Pancreas (tissue), 10 donors: ENCODE measurements around the gene C6orf132. TPM values are rescaled to one million over a fixed set of nuclear protein-coding genes. Genes with fewer than 3 reads are reported as not detected.

Source experiments
- ATAC-seq, 4 donors: fragments of 200-7000 bp; cut with Tn5 transposase; one replicate each; pipeline versions ENCODE4 v1.8.0 to v1.9.1; 2020; ENCODE audit warnings: mild to moderate bottlenecking in 4 of 4, moderate library complexity in 4 of 4
- DNase-seq, 6 donors: peaks; one replicate each; pipeline ENCODE4 v3.0.0-alpha.2; 2020
- FAIRE-seq: peaks from 2 replicates; lab custom pipeline; 2012; peaks lifted over from hg19 to GRCh38; lab: Jason Lieb, UNC
- H3K27ac ChIP-seq, 4 donors: fragments of 200-600 bp; sonication (generic); 1 replicate in 3 of 4; 2 replicates in 1 of 4; pipeline versions ENCODE4 v1.5.0 to v1.8.0; 2020
- H3K27me3 ChIP-seq, 4 donors: fragments of 200-600 bp; one replicate each; pipeline ENCODE4 v1.8.0; 2021
- H3K36me3 ChIP-seq, 3 donors: fragments of 200-600 bp; sonication (generic) in 1 of 3; one replicate each; pipeline versions ENCODE4 v1.5.0 to v1.8.0; 2020 to 2021
- H3K4me1 ChIP-seq, 3 donors: fragments of 200-600 bp; one replicate each; pipeline ENCODE4 v1.8.0; 2021
- H3K4me3 ChIP-seq, 4 donors: fragments of 200-600 bp; sonication (generic) in 2 of 4; one replicate each; pipeline versions ENCODE4 v1.5.0 to v1.8.0; 2020 to 2021
- H3K9me3 ChIP-seq, 4 donors: fragments of 200-600 bp; one replicate each; pipeline ENCODE4 v1.8.0; 2021
- WGBS, 2 donors: extraction: QIAGEN DNeasy Blood & Tissue Kit; methylation state at CpG; one replicate each; pipeline ENCODE4 v1.1.7; 2013; 5-methylcytosine and 5-hydroxymethylcytosine counted together
- intact Hi-C, 3 donors: fragments of 100-400 bp; cut with DNase I; formaldehyde crosslinking; loops; one replicate each; pipeline versions ENCODE4 v1.11.1 to v1.14.2; 2022
- polyA plus RNA-seq, 2 donors: library from polyadenylated mRNA; stranded (reverse); fragments of 200-250 nt; gene quantifications; one replicate each; pipeline ENCODE4 v1.2.3, GENCODE V29; 2013
- total RNA-seq, 6 donors: library from RNA; stranded (reverse); fragmentation: NEBNext Ultra II Directional in 4 of 6; extraction: Animal tissue kit (Norgen Biotek cat#: 25700) in 4 of 6; gene quantifications; one replicate each; pipeline versions ENCODE4 v1.2.1 to v1.2.4, GENCODE V29; 2021 to 2023
- TF ChIP-seq, protein P1 (sequence below), 4 donors: fragments of 200-600 bp; sonication (generic) in 3 of 4; IDR thresholded peaks; one replicate each; pipeline versions ENCODE4 v1.5.0 to v1.8.0; 2021; ENCODE audit warnings: antibody characterized with exemption in 4 of 4
- donor health status: healthy with polysubstance abuse.
- donor health status: DM: no; HTN: no; CAD: no; lungs with moderate emphysema.
- donor health status: DM: no; HTN: no; CAD: no.
- donor health status: control.
- donor health status: control.
- donor health status: Bipolar disorder and iron deficiency.
- donor health status: DM: yes; HTN: yes; CAD: no.
- donor health status: DM: no; HTN: no; CAD: no.
- donor health status: DM: no; HTN: no; CAD: no.
- donor health status: DM: yes; HTN: yes; CAD: no.

C6orf132 gene, protein sequence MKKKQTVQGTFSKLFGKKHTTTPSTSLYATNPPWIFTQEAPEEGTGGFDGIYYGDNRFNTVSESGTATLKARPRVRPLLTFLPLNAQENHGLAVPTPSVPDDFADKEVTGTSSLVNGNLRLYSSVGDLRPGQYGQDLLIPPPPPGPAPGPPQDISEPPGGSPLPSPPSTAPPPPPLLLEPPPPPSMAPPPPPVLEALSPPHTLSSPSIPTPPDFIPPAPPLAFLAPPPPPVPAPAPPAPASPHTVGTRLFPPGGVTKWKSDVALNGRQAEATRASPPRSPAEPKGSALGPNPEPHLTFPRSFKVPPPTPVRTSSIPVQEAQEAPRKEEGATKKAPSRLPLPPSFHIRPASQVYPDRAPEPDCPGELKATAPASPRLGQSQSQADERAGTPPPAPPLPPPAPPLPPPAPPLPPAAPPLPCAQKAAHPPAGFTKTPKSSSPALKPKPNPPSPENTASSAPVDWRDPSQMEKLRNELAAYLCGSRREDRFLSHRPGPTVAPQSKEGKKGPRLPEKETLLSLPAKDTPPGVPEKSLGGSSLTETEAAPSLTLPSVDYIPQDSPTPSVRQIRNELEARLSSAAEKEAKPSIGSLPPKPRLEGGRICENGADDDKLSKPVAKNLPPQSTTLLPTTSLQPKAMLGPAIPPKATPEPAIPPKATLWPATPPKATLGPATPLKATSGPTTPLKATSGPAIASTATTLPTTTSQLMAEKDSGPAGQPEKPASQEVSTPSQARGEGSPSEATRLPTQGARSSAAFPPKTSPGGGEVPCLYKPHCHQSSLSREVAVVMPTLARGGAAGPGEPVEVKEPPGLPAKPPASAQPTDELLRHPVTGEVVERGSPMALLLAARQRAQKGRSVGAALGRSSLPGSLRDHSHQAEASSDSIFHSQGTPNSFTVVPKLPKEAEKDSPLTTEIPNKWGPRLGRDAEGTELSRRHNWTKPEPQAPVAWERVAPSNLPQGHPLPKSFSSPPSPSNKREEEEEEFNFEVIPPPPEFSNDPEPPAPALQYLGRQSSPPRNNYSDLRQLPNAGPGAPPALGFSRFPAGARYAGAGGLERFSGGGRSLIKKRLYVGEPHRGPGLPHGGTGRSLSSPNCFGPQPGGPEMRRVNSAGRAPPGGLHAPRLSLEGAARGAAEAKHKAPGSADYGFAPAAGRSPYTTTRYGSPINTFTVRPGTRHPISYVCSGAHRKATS
- total RNA-seq (10 to 100 TPM; 10.5 to 21.6 (median 15.6) TPM), polyA plus RNA-seq (10 to 100 TPM in 1 of 2 donors, 1 to 10 TPM in 1; 6.1 to 16.7 TPM)

- ATAC-seq (peak; percentile 81 to 87 (median 84)), FAIRE-seq (no peak), DNase-seq (peak; percentile 84 to 94 (median 88))
- no peaks in the 10 kb centered on the region for H3K27me3 ChIP-seq
- peaks cover 9 to 28% (median 19%) of the 10 kb centered on the region in 3 donors for H3K4me1 ChIP-seq
- WGBS, 2 donors: 1% methylated on average over 46 to 60 of the region's 60 CpGs
- intact Hi-C loops: no loop called here
- no peaks in the 10 kb centered on the region for H3K36me3 ChIP-seq
- H3K9me3 ChIP-seq: no peaks in the 10 kb centered on the region
- H3K27ac ChIP-seq: peak within 1 kb of the TSS; percentile 88 to 91 (median 90)
- H3K4me3 ChIP-seq: peak within 1 kb of the TSS; percentile 59 to 72 (median 64)
- TF ChIP-seq, protein P1, sequence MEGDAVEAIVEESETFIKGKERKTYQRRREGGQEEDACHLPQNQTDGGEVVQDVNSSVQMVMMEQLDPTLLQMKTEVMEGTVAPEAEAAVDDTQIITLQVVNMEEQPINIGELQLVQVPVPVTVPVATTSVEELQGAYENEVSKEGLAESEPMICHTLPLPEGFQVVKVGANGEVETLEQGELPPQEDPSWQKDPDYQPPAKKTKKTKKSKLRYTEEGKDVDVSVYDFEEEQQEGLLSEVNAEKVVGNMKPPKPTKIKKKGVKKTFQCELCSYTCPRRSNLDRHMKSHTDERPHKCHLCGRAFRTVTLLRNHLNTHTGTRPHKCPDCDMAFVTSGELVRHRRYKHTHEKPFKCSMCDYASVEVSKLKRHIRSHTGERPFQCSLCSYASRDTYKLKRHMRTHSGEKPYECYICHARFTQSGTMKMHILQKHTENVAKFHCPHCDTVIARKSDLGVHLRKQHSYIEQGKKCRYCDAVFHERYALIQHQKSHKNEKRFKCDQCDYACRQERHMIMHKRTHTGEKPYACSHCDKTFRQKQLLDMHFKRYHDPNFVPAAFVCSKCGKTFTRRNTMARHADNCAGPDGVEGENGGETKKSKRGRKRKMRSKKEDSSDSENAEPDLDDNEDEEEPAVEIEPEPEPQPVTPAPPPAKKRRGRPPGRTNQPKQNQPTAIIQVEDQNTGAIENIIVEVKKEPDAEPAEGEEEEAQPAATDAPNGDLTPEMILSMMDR (IDR thresholded peaks at IDR 0.05): no peak
These were observed at the start of gene C6orf132 for GRCh38 chr6:42142118-42142835. C6orf132 (minus strand) TSS chr6:42142620; CDS start chr6:42142444, 176 bp downstream.

- no peak for FAIRE-seq
- H3K27me3 ChIP-seq: no peaks in the 10 kb centered on the region
- H3K4me1 ChIP-seq: no peaks in the 10 kb centered on the region
- peak in 1 of 6 donors; percentile 40 for DNase-seq
- H3K36me3 ChIP-seq: no peaks in the 10 kb centered on the region
- intact Hi-C loops: no loop called here
- no peak overlapping the region for H3K4me3 ChIP-seq
- no peak overlapping the region for H3K27ac ChIP-seq
- 76 to 77% methylated on average over 5 of the region's 5 CpGs for WGBS, 2 donors
- H3K9me3 ChIP-seq: no peaks in the 10 kb centered on the region
- TF ChIP-seq, protein P1 (IDR thresholded peaks at IDR 0.05): no peak
- ATAC-seq: peak in 2 of 4 donors; percentile 80 to 85
These were observed 48.2 kb upstream of the C6orf132 start for GRCh38 chr6:42190554-42191183.

DNA sequence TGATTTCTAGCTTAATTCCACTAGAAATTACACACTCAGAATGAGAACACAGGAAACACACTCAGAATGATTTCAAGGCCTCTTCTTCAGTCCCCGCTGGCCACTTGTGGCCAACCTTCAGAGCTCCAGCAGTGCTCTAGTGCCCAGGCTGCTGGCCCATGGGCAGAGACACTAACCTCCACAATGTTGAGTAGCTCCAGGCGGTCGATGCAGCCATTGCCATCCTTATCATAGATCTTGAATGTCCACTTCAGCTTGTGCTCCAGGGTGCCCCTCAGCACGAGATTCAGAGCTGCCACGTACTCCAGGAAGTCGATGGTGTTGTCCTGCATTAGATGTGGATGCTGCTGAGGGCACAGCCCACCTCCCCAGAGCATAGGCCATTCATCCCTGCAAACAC lies 46.0 kb upstream of the C6orf132 start:
- Histone ChIP-seq H3K4me1 (no peaks in the 10 kb centered on the region), H3K27ac (no peak overlapping the region), H3K9me3 (no peaks in the 10 kb centered on the region), H3K4me3 (no peak overlapping the region), H3K36me3 (no peaks in the 10 kb centered on the region), H3K27me3 (no peaks in the 10 kb centered on the region)
- FAIRE-seq: no peak
- ATAC-seq: no peak
- intact Hi-C loops: no loop called here
- 68 to 86% methylated on average over 6 of the region's 6 CpGs for WGBS, 2 donors
- TF ChIP-seq, protein P1 (IDR thresholded peaks at IDR 0.05): no peak
- DNase-seq: no peak

GRCh38 chr6:42185597-42185996 lies 43.2 kb upstream of the C6orf132 start:
- H3K27ac ChIP-seq: no peak overlapping the region
- no peak for FAIRE-seq
- ATAC-seq: no peak
- WGBS, 2 donors: 57 to 74% methylated on average over 10 of the region's 10 CpGs
- intact Hi-C loops: no loop called here
- no peaks in the 10 kb centered on the region for H3K36me3 ChIP-seq
- H3K9me3 ChIP-seq: no peaks in the 10 kb centered on the region
- no peaks in the 10 kb centered on the region for H3K27me3 ChIP-seq
- H3K4me3 ChIP-seq: no peak overlapping the region
- H3K4me1 ChIP-seq: no peaks in the 10 kb centered on the region
- TF ChIP-seq, protein P1 (IDR thresholded peaks at IDR 0.05): no peak
- DNase-seq: no peak
